Effector memory CD8-positive, alpha-beta T cell (primary cell): ENCODE results near the gene KRTAP10-12.
"Not testable (repeated sequence)": the region's sequence is repeated elsewhere in the genome, so short reads cannot be mapped to it uniquely, and the experiment has no call there.

ENCODE experiments used
- ATAC-seq: fragments of 150-1000 bp; cut with Tn5 transposase; replicated peaks from 2 replicates; pipeline ENCODE4 v1.10.0; 2021; ENCODE audit warnings: mild to moderate bottlenecking, moderate library complexity
- DNase-seq, 3 experiments: peaks; one replicate each; pipeline ENCODE4 v3.0.0; 2021
- H3K27ac Mint-ChIP-seq, 2 donors: one replicate each; pipeline ENCODE4 v1.8.0; 2022; ENCODE audit warnings: mild to moderate bottlenecking in 2 of 2, mixed read lengths in 2 of 2, moderate library complexity in 2 of 2
- H3K27me3 Mint-ChIP-seq, 2 donors: one replicate each; pipeline ENCODE4 v1.8.0; 2022; ENCODE audit warnings: mixed read lengths in 2 of 2
- H3K36me3 Mint-ChIP-seq: one replicate; pipeline ENCODE4 v1.8.0; 2022; ENCODE audit warnings: mild to moderate bottlenecking, moderate library complexity, mixed read lengths; ENCODE audit not compliant: insufficient read depth
- H3K4me1 Mint-ChIP-seq, 2 donors: one replicate each; pipeline ENCODE4 v1.8.0; 2022; ENCODE audit warnings: low read depth in 2 of 2, mixed read lengths in 2 of 2
- H3K4me3 Mint-ChIP-seq, 2 donors: one replicate each; pipeline ENCODE4 v1.8.0; 2022; ENCODE audit warnings: mild to moderate bottlenecking in 2 of 2, mixed read lengths in 2 of 2, moderate library complexity in 2 of 2
- H3K9me3 Mint-ChIP-seq, 2 donors: one replicate each; pipeline ENCODE4 v1.8.0; 2022; ENCODE audit warnings: mixed read lengths in 2 of 2

KRTAP10-12 gene

GRCh38 chr21:44681861-44682579 lies 15.0 kb upstream of the KRTAP10-12 start, which contains the start of gene KRTAP12-1:
KRTAP12-1 (minus strand) TSS chr21:44682163; CDS start chr21:44682123, 40 bp downstream.
- no peak for DNase-seq
- Mint-ChIP-seq H3K27me3 (peaks cover 20 to 49% of the 10 kb centered on the region in 2 donors), H3K9me3 (no peaks in the 10 kb centered on the region), H3K27ac (no peak within 1 kb of the TSS), H3K4me1 (peaks cover 9 to 13% of the 10 kb centered on the region in 2 donors), H3K36me3 (no peaks in the 10 kb centered on the region), H3K4me3 (no peak within 1 kb of the TSS)
- no peak for ATAC-seq

- H3K36me3 Mint-ChIP-seq: no peaks in the 10 kb centered on the region
- no peaks in the 10 kb centered on the region for H3K9me3 Mint-ChIP-seq
- no peak overlapping the region for H3K4me3 Mint-ChIP-seq
- H3K27ac Mint-ChIP-seq: no peak overlapping the region
- no peak for DNase-seq
- peaks cover 9 to 13% of the 10 kb centered on the region in 2 donors for H3K4me1 Mint-ChIP-seq
- H3K27me3 Mint-ChIP-seq: peaks cover 22 to 56% of the 10 kb centered on the region in 2 donors
- no peak for ATAC-seq
Observed at GRCh38 chr21:44682580-44683151, 14.3 kb upstream of the KRTAP10-12 start.

- Mint-ChIP-seq H3K4me1 (peaks cover 9 to 13% of the 10 kb centered on the region in 2 donors), H3K4me3 (no peak overlapping the region), H3K36me3 (no peaks in the 10 kb centered on the region), H3K27ac (peak overlapping the region in 1 of 2 donors; percentile 15), H3K9me3 (no peaks in the 10 kb centered on the region), H3K27me3 (peaks cover 22 to 64% of the 10 kb centered on the region in 2 donors)
- no peak for DNase-seq
- no peak for ATAC-seq
Observed at GRCh38 chr21:44684077-44684476, 12.9 kb upstream of the KRTAP10-12 start.

- peaks cover 22 to 64% of the 10 kb centered on the region in 2 donors for H3K27me3 Mint-ChIP-seq
- ATAC-seq: no peak
Observed at GRCh38 chr21:44684483-44684882, 12.5 kb upstream of the KRTAP10-12 start.

GRCh38 chr21:44685050-44685449 lies 11.9 kb upstream of the KRTAP10-12 start:
- not testable (repeated sequence) for H3K9me3 Mint-ChIP-seq, ATAC-seq, DNase-seq, H3K36me3 Mint-ChIP-seq, H3K4me3 Mint-ChIP-seq
- Mint-ChIP-seq H3K27ac (peak overlapping the region in 1 of 2 donors; percentile 15), H3K4me1 (peaks cover 9 to 13% of the 10 kb centered on the region in 2 donors), H3K27me3 (peaks cover 22 to 58% of the 10 kb centered on the region in 2 donors)

More at GRCh38 chr21:44684483-44684882, 12.5 kb upstream of the KRTAP10-12 start:
- Mint-ChIP-seq H3K4me3 (no peak overlapping the region), H3K9me3 (no peaks in the 10 kb centered on the region), H3K36me3 (no peaks in the 10 kb centered on the region), H3K27ac (peak overlapping the region in 1 of 2 donors; percentile 15), H3K4me1 (peaks cover 9 to 13% of the 10 kb centered on the region in 2 donors)
- DNase-seq: no peak

- Mint-ChIP-seq H3K27ac (peak overlapping the region in 1 of 2 donors; percentile 51), H3K4me1 (peaks cover 9 to 13% of the 10 kb centered on the region in 2 donors), H3K27me3 (peaks cover 20 to 51% of the 10 kb centered on the region in 2 donors), H3K36me3 (no peaks in the 10 kb centered on the region), H3K4me3 (no peak overlapping the region), H3K9me3 (no peaks in the 10 kb centered on the region)
- DNase-seq: no peak
- ATAC-seq: no peak
Observed at GRCh38 chr21:44686000-44686781, 10.8 kb upstream of the KRTAP10-12 start.

GRCh38 chr21:44686843-44687561 lies 10.0 kb upstream of the KRTAP10-12 start:
- DNase-seq: no peak
- peaks cover 9 to 13% of the 10 kb centered on the region in 2 donors for H3K4me1 Mint-ChIP-seq
- peak overlapping the region in 1 of 2 donors; percentile 51 for H3K27ac Mint-ChIP-seq
- no peak for ATAC-seq
- H3K27me3 Mint-ChIP-seq: peaks cover 18 to 43% of the 10 kb centered on the region in 2 donors
- no peak overlapping the region for H3K4me3 Mint-ChIP-seq
- no peaks in the 10 kb centered on the region for H3K36me3 Mint-ChIP-seq
- H3K9me3 Mint-ChIP-seq: no peaks in the 10 kb centered on the region

GRCh38 chr21:44687671-44688070 lies 9.3 kb upstream of the KRTAP10-12 start:
- H3K4me1 Mint-ChIP-seq: peaks cover 9 to 13% of the 10 kb centered on the region in 2 donors
- peak overlapping the region in 1 of 2 donors; percentile 57 for H3K27ac Mint-ChIP-seq
- no peaks in the 10 kb centered on the region for H3K9me3 Mint-ChIP-seq
- DNase-seq: no peak
- no peak for ATAC-seq
- no peaks in the 10 kb centered on the region for H3K36me3 Mint-ChIP-seq
- H3K4me3 Mint-ChIP-seq: no peak overlapping the region
- peaks cover 18 to 36% of the 10 kb centered on the region in 2 donors for H3K27me3 Mint-ChIP-seq

- not testable (repeated sequence) for H3K9me3 Mint-ChIP-seq, ATAC-seq
Observed at GRCh38 chr21:44689740-44690139, 7.2 kb upstream of the KRTAP10-12 start.

GRCh38 chr21:44691686-44692085 lies 5.3 kb upstream of the KRTAP10-12 start:
- DNase-seq (no peak), ATAC-seq (no peak)
- H3K27ac Mint-ChIP-seq: no peak overlapping the region
- H3K4me3 Mint-ChIP-seq: no peak overlapping the region
- H3K36me3 Mint-ChIP-seq: no peaks in the 10 kb centered on the region
- no peaks in the 10 kb centered on the region for H3K9me3 Mint-ChIP-seq
- peaks cover 9 to 33% of the 10 kb centered on the region in 2 donors for H3K27me3 Mint-ChIP-seq
- peaks cover 9 to 12% of the 10 kb centered on the region in 2 donors for H3K4me1 Mint-ChIP-seq

More at GRCh38 chr21:44689740-44690139, 7.2 kb upstream of the KRTAP10-12 start:
- Mint-ChIP-seq H3K27me3 (peaks cover 18 to 34% of the 10 kb centered on the region in 2 donors), H3K4me1 (peaks cover 9 to 17% of the 10 kb centered on the region in 2 donors), H3K27ac (peak overlapping the region in 1 of 2 donors; percentile 59)
- not testable (repeated sequence) for DNase-seq, H3K36me3 Mint-ChIP-seq, H3K4me3 Mint-ChIP-seq

GRCh38 chr21:44692798-44693512 lies 4.0 kb upstream of the KRTAP10-12 start:
- Mint-ChIP-seq H3K4me3 (no peak overlapping the region), H3K36me3 (no peaks in the 10 kb centered on the region), H3K4me1 (peaks cover 10 to 16% of the 10 kb centered on the region in 2 donors), H3K9me3 (no peaks in the 10 kb centered on the region), H3K27me3 (peaks cover 15 to 33% of the 10 kb centered on the region in 2 donors), H3K27ac (no peak overlapping the region)
- ATAC-seq: no peak
- DNase-seq: no peak

- H3K36me3 Mint-ChIP-seq: no peaks in the 10 kb centered on the region
- H3K27me3 Mint-ChIP-seq: peaks cover 31 to 45% of the 10 kb centered on the region in 2 donors
- no peaks in the 10 kb centered on the region for H3K9me3 Mint-ChIP-seq
- ATAC-seq: peak; percentile 43
- DNase-seq: no peak
- H3K4me1 Mint-ChIP-seq: peaks cover 18 to 22% of the 10 kb centered on the region in 2 donors
- no peak overlapping the region for H3K4me3 Mint-ChIP-seq
- H3K27ac Mint-ChIP-seq: peak overlapping the region in 1 of 2 donors; percentile 24
Observed at GRCh38 chr21:44694776-44695175, 2.2 kb upstream of the KRTAP10-12 start.
